GM12875 (cell line): ENCODE measurements around the gene EIF1AD.

ENCODE experiments used
- H3K4me3 ChIP-seq: one replicate; pipeline ENCODE4 v1.5.1; 2011; ENCODE audit warnings: low read depth, low read length, control low read depth
- CTCF ChIP-seq: IDR thresholded peaks from 2 replicates; pipeline ENCODE4 v1.5.1; 2011; ENCODE audit warnings: low read depth, mild to moderate bottlenecking, control low read depth, inconsistent platforms, low read length, moderate library complexity, borderline replicate concordance; ENCODE audit not compliant: insufficient read depth

The EIF1AD gene

DNA sequence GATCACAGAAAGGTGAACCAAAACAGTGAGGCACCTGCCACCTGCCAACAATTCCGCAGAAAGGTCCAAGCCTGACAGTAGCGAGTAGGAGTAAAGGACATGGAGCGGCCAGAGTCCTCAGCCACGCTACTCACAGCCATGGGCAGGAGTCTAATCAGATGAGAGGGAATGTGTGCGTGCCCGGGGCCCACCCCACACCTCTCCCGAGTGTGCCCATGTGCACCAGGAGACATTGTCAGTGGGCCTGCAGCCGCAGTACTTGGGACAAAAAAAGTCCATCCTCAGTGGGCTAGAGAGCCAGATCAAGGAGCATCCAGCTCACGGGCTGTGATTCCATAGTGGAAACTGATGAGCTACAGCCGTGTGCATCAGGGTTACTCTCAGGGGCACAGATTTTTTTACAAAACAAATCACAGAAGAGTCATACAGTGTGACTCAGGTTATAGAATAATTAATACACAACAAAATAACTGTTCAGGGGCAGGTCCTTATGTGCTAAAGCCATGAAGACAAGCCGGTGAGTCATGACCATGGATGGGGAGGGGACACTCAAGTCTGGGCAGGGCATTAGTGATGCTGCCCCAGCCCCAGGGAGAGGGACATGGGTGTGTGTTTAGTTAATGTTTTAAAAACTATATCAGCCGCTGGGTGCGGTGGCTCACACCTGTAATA, 28.4 kb downstream of the EIF1AD start:
- H3K4me3 ChIP-seq: no peak overlapping the region
- no peak for TF ChIP-seq CTCF

- TF ChIP-seq CTCF: no peak
These were observed 29.8 kb downstream of the EIF1AD start for GRCh38 chr11:65972116-65972515.

DNA sequence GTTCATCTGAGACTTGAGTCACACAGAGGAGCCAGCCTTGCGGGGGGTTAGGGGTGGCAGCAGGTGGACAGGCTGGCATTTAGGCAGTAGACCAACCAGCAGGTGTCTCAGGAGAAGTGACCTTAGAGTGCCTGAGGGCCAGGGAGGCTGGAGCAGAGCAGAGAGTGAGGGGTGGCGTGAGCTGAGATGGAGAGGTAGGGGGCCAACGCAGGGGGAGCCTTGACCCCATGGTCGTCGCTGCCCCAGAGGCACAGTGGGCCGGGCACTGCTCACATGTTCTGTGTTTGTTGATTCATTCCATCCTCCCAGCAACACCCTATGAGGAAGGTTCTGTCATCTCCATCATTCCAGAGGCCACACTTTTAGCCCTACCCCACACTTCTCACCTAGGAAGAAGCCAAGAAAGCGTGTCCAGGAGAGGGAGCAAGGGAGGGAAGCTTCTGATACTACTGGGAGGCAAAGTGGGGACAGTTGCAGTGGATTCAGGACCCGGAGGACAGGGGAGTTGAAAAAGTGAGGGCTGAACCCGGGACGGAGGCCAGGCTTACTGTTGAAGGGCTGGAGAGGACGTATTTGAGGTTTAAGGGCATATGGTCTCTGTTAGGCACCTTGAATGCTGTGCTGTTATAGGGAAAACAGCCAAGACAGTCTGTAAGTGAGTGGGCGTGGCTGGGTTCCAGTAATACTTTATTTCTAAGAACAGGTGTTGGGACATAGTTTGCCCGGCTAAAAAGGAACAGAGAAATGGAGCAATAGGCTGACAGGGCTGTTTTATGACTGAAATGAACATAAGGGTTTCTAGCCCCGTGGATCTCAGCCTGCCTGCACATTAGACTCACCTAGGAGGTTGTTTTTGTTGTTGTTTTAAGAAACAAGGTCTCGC, 33.1 kb downstream of the EIF1AD start:
- no peak for TF ChIP-seq CTCF
- no peak overlapping the region for H3K4me3 ChIP-seq

More at GRCh38 chr11:65972116-65972515, 29.8 kb downstream of the EIF1AD start:
- no peak overlapping the region for H3K4me3 ChIP-seq

GRCh38 chr11:65967329-65967934, 34.5 kb downstream of the EIF1AD start:
- H3K4me3 ChIP-seq: no peak overlapping the region
- no peak for TF ChIP-seq CTCF

DNA sequence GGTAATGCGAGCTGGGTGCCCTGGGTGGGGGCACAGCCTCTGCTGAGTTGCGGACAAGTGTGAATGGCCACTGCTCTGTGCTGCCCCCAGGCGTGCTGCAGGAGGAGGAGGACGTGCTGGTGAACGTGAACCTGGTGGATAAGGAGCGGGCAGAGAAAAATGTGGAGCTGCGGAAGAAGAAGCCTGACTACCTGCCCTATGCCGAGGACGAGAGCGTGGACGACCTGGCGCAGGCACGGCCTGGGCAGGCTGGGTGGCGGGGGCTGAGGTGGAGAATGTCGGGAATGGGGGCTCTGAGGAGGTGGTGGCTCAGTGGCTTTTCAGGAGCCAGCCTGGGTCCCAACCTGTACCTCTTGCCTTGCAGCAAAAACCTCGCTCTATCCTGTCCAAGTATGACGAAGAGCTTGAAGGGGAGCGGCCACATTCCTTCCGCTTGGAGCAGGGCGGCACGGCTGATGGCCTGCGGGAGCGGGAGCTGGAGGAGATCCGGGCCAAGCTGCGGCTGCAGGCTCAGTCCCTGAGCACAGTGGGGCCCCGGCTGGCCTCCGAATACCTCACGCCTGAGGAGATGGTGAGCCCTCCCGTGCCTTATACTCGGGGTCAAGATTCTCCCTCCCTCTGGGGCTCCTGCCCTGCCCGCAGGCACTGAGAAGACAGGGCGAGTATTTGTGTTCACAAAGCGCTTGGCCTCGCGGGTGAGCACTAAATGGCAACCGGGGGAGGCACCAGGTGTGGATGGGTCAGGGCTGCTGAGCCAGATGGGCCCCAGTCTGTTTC, 35.8 kb downstream of the EIF1AD start:
- H3K4me3 ChIP-seq: no peak overlapping the region
- TF ChIP-seq CTCF: no peak

- H3K4me3 ChIP-seq: no peak overlapping the region
- no peak for TF ChIP-seq CTCF
These were observed 37.1 kb downstream of the EIF1AD start for GRCh38 chr11:65964906-65965305.
